Ishikawa (cell line): ENCODE data around the gene MED15.

Experiments
- CEBPB ChIP-seq: IDR thresholded peaks from 2 replicates; pipeline ENCODE4 v1.6.1; 2012
- CREB1 ChIP-seq: IDR thresholded peaks from 2 replicates; pipeline ENCODE4 v1.6.1; 2012; ENCODE audit warnings: low read depth
- EGR1 ChIP-seq: IDR thresholded peaks from 2 replicates; pipeline ENCODE4 v1.6.1; 2012
- EP300 ChIP-seq: IDR thresholded peaks from 2 replicates; pipeline ENCODE4 v1.6.1; 2012; ENCODE audit warnings: borderline replicate concordance
- FOXM1 ChIP-seq: IDR thresholded peaks from 2 replicates; pipeline ENCODE4 v1.6.1; 2012; ENCODE audit warnings: low read depth, borderline replicate concordance
- NFIC ChIP-seq: IDR thresholded peaks from 2 replicates; pipeline ENCODE4 v1.6.1; 2012
- RAD21 ChIP-seq: IDR thresholded peaks from 2 replicates; pipeline ENCODE4 v1.6.1; 2012; ENCODE audit warnings: low read depth
- TAF1 ChIP-seq: IDR thresholded peaks from 2 replicates; pipeline ENCODE4 v1.6.1; 2012; ENCODE audit warnings: low read depth, mild to moderate bottlenecking
- TEAD4 ChIP-seq: IDR thresholded peaks from 2 replicates; pipeline ENCODE4 v1.6.1; 2012
- YY1 ChIP-seq: IDR thresholded peaks from 2 replicates; pipeline ENCODE4 v1.6.1; 2012; ENCODE audit warnings: low read depth
- TF ChIP-seq, protein P1 (sequence below): IDR thresholded peaks from 2 replicates; pipeline ENCODE4 v1.6.1; 2012
- TF ChIP-seq, protein P2 (sequence below): IDR thresholded peaks from 2 replicates; pipeline ENCODE4 v1.6.1; 2012
- TF ChIP-seq, protein P3 (sequence below): IDR thresholded peaks from 2 replicates; pipeline ENCODE4 v1.6.1; 2012; ENCODE audit warnings: low read depth, mild to moderate bottlenecking

DNA sequence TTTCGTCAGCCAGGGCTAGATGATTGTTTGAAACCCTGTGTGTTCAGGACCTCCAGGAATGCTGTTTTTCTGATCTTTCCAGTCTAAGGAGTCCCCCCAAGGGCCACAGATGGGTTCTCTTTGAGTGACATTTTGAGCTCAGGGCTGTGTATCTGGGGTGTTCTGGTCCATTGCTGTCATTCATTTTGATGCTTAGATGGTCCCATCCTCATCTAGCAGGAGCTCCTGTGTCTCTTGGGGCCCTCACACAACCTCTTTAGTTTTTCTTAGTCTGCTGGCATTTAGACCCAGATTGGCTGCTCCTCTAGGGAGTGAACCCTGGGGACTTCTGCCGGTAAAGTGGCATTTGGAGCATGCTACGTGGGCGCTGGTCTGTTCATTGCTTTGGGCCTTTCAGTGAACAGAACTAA is 39.1 kb downstream of the MED15 start:
- TF ChIP-seq, protein P1, sequence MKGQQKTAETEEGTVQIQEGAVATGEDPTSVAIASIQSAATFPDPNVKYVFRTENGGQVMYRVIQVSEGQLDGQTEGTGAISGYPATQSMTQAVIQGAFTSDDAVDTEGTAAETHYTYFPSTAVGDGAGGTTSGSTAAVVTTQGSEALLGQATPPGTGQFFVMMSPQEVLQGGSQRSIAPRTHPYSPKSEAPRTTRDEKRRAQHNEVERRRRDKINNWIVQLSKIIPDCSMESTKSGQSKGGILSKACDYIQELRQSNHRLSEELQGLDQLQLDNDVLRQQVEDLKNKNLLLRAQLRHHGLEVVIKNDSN: no peak
- no peak for TF ChIP-seq EP300
- TF ChIP-seq, protein P2, sequence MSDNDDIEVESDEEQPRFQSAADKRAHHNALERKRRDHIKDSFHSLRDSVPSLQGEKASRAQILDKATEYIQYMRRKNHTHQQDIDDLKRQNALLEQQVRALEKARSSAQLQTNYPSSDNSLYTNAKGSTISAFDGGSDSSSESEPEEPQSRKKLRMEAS: no peak
- no peak for TF ChIP-seq NFIC
- TF ChIP-seq, protein P3, sequence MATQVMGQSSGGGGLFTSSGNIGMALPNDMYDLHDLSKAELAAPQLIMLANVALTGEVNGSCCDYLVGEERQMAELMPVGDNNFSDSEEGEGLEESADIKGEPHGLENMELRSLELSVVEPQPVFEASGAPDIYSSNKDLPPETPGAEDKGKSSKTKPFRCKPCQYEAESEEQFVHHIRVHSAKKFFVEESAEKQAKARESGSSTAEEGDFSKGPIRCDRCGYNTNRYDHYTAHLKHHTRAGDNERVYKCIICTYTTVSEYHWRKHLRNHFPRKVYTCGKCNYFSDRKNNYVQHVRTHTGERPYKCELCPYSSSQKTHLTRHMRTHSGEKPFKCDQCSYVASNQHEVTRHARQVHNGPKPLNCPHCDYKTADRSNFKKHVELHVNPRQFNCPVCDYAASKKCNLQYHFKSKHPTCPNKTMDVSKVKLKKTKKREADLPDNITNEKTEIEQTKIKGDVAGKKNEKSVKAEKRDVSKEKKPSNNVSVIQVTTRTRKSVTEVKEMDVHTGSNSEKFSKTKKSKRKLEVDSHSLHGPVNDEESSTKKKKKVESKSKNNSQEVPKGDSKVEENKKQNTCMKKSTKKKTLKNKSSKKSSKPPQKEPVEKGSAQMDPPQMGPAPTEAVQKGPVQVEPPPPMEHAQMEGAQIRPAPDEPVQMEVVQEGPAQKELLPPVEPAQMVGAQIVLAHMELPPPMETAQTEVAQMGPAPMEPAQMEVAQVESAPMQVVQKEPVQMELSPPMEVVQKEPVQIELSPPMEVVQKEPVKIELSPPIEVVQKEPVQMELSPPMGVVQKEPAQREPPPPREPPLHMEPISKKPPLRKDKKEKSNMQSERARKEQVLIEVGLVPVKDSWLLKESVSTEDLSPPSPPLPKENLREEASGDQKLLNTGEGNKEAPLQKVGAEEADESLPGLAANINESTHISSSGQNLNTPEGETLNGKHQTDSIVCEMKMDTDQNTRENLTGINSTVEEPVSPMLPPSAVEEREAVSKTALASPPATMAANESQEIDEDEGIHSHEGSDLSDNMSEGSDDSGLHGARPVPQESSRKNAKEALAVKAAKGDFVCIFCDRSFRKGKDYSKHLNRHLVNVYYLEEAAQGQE: no peak
- no peak for TF ChIP-seq RAD21
- TF ChIP-seq CREB1: no peak
- TF ChIP-seq TEAD4: no peak
- no peak for TF ChIP-seq CEBPB
- TF ChIP-seq TAF1: no peak
- TF ChIP-seq YY1: no peak
- TF ChIP-seq FOXM1: no peak
- TF ChIP-seq EGR1: no peak
